Stimulated activated CD4-positive, alpha-beta T cell treated with anti-CD3 and anti-CD28 coated beads, TNF-alpha, amount 100 ng/mL, for 48 hours (primary cell): ENCODE results near the gene TPO.

Experiments
- DNase-seq, 3 donors: peaks; one replicate each; pipeline ENCODE4 v3.0.0-alpha.2; 2020; ENCODE audit warnings: low read depth in 3 of 3

TPO gene

DNA sequence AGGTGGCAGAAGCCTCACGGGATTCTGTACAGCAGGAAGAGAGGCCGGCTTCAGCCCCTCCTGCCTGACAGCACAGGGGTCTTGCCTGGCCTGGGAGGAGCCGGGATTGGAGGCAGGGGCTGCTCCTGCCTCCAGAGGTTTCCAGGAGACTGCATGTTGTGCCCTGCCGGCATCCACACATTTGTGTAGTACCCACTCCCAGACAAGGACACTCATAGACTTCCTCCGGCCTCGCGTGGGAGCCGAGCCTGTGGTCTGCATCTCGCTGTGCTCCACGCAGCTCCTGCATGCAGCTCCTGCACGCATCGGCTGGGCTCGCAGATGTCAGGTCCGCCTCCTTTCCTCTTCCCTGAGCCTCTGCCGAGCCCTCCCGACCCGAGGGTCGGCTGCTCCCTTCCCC is 34.7 kb downstream of the TPO start:
- DNase-seq = no peak

DNA sequence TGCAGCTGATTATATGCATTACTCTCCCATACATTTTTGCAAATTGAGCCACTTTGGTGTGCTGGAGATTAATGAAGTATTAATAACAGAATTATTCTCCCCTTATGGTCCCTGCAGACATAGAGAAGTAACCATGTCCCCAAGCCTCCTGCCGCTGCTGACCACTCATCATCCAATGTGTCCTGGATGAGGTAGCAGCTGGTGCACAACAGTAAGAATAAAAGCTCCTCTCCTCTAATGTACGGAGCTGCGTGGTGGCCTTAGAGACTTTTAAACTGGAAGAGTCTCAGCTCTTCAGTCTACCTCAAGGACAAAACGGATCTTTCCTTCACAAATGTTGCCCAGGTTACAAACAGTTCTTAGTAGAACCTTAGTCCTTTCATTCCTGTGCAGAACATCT is 37.7 kb downstream of the TPO start:
- no peak for DNase-seq

DNA sequence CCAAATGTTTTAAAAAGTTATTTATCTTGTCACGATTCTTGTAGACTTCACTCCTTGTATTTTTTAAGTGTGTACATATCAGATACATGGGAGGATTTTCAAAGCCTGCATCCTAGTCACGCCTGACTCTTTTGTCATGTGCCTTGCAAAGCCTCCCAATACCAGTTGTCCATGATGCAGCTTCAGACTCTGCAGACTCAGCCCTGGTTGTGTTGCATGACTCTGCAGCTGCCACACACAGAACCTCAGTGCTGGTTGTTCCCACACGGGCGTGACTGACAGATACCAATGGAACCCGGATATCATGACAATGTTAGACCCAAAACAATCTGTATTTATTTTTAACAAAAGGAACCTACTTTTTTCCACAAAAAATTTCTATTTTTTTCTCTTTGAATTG is 38.2 kb downstream of the TPO start:
- DNase-seq = no peak

DNA sequence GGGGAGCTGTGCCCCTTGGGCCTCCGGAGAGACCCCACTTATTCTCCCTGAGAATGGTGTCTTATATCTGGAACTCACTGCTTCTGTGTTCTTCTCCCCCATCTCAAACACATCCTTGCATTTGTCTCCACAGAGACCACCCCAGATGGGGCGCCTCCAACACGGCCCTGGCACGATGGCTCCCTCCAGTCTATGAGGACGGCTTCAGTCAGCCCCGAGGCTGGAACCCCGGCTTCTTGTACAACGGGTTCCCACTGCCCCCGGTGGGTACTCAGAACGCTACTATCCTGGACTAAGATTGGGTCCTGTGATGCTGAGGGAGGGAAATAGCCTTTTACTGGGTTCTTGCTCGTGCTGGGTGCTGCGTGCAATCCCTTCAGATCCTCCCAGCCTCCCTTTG is 40.3 kb downstream of the TPO start:
- DNase-seq = no peak

DNA sequence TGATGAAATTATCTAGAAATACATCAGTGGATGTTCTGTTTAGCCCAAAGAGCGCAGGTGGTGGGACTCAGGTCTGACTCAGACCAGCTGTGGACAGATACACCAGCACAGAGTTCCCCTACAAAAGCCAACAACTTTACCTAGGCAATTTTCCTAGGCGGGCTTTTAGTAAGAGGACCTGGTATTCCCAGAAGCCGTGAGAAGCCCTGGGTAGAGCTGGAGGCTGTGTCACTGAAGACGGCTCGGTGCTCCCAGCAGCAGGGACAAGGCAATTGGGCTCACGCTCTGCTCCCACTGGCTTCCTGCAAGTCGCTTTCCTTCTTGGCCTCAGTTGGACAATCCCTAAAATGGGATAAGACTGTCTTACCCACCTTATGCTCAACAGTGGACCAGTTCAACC is 41.1 kb downstream of the TPO start:
- DNase-seq = no peak

DNA sequence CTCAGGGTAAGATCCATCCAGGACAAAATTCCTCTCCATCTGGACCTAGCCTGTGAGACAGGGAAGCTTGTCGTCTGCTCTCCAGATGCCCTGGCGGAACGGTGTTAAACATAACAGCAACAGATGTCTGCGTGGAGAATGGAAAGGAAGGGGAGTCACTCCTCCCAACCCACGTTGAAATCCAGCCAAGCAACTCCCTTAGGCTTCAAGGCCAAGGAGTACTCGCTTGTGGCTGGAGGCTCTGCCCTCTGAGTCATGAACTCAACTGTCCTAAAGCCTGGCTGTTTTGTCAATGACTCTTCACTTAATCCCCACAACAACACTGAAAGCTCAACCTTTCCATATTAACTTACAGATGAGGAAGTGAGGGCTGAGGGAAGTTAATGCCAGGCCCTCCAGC is 42.2 kb downstream of the TPO start:
- no peak for DNase-seq

DNA sequence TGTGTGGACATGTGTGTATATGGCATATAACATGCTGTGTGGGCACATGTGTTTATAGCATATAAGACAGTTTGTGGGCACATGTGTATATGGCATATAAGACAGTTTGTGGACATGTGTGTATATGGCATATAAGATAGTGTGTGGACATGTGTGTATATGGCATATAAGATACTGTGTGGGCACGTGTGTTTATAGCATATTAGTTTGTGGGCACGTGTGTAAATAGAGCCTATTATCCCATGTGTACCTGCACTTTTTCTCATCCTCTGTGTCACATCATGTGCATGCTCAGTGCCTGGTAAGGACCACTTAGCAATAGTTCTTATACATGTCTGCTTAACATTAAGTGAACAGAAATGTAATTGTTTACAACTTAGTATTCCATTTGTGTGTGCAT is 45.2 kb downstream of the TPO start:
- DNase-seq = no peak

DNA sequence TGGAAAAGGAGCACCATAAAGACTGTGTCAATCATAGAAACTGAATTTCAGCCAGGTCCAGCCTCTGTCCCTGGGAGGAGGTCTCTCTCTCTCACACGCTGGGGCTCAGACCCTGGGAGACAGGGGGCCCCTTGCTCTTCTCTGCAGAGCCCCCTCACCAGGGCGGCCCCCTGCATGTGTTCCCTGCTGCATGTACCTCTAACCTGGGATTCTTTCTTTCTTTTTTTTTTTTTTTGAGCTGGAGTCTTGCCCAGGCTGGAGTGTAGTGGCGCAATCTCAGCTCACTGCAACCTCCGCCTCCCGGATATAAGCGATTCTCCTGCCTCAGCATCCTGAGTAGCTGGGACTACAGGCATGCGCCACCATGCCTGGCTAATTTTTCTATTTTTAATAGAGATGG is 46.5 kb downstream of the TPO start:
- no peak for DNase-seq

DNA sequence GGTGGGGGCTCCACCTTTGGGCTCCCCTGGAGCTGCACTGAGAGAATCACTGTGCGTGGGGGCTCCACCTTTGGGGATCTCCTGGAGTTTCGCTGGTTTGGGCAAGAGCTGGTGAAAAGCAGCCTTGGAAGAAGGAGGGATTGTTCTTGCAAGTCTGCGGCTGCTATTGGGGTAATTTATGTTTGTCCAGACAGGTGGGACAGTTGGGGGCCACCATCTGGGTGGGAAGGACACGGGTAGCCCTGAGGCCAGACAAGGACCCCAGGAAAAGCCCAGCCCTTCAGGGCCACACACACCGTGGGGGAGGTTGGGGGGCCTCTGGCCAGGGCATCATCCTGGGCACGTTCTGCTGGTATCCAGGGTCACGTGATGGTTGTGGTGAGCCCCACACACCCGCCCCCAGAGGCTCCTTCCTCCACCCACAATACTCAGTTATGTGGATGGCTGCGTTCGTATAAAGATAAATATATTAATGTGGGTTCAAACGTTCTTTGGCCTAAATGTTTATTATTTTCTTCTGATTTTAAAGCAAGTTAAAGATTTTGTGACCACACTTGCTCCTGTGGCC is 47.7 kb downstream of the TPO start:
- no peak for DNase-seq

DNA sequence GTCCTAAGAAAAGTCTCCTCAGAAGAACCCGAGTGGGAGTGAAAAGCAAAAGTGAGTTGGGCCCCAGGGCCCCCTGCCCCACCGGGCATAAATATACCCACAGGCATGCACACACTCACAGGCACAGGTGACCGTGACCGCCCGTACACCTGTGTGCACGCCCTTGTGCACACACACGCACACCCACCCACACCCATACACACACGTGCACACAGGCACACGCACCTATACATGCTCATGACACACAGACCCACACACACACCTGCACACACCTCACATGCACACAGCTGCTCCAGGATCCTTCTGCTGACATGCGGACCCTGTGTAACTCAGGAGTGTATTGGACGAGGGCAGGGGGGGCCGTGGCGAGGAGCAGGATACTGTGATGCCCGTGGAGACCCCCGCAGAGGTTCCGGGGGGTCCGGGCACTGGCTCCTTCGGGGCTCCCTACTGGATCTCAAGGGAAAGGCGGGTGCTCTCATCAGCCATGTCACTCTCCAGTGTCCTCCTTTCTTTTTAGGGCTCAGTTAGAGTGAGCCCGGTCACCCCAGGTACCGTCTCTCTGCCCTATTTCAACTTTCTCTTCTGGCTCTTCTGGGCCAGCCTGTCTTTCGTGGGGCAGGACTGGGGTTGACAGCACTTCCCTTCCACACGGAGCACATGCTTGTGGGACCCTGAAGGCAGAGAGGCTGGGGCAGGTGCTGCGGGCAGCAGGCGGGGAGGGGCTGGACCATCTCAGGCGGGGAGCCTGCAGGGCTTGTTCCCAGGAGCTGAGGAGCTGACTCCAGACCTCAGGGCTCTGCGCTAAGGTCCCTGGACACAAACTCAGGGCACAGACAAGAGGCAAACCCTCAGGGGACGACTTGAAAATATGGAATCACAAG is 48.5 kb downstream of the TPO start:
- no peak for DNase-seq

DNA sequence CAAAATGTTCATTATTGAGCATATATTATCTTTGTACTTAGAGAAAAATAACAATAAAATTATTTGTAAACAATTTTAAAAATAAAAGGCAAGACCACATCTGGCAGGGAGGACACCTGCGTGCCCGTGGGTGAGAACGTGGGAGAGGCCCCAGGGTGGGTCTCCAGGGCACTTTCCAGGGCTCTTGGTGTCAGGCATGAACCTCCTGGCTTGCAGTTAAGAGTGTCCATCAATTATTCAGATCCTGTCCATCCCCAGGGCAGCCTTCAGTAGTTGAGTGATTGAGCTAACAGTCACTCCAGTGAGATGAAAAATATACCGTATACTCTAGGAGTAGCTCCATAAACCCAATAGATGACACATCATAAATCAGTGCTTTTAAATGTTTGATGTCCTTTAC is 49.7 kb downstream of the TPO start:
- DNase-seq = no peak

DNA sequence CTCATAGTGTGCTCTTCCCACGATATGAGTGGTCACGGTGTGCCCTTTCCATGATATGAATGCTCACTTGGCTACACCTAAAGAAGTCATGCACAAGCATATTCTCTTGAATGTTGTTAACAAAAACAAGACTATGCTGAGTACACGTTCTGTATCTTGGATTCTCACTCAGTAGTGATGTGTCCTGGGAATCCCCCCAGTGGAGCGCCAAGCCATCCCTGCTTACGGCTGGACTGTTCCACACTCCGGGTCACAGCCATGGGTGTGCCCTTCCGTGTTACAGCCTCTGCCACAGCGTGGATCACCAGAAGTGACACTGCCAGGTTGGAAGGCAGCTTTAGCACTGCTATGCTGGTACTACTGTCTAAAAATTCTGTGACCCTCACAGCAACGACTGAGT is 59.1 kb downstream of the TPO start:
- DNase-seq = no peak

DNA sequence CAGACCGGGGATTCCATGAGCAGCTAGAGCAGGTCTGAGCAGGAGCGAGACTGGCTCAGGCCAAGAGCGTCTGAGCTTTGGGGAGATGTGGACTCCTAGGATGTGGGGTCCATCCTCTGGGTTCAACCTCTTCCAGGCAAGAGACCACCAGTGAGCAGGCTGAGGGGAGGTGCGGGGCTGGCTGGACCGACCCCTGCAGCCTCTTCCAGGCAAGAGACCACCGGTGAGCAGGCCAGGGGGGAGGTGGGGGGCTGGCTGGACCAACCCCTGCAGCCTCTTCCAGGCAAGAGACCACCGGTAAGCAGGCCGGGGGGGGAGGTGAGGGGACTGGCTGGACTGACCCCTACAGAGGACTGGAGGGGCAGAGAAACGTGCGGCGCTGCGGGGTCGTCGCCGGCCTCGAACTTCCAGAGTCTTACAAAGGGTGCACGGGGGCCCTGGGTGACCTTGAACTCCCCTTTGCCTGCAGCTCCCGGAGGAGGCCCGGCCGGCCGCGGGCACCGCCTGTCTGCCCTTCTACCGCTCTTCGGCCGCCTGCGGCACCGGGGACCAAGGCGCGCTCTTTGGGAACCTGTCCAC is 63.4 kb downstream of the TPO start:
- DNase-seq = no peak

DNA sequence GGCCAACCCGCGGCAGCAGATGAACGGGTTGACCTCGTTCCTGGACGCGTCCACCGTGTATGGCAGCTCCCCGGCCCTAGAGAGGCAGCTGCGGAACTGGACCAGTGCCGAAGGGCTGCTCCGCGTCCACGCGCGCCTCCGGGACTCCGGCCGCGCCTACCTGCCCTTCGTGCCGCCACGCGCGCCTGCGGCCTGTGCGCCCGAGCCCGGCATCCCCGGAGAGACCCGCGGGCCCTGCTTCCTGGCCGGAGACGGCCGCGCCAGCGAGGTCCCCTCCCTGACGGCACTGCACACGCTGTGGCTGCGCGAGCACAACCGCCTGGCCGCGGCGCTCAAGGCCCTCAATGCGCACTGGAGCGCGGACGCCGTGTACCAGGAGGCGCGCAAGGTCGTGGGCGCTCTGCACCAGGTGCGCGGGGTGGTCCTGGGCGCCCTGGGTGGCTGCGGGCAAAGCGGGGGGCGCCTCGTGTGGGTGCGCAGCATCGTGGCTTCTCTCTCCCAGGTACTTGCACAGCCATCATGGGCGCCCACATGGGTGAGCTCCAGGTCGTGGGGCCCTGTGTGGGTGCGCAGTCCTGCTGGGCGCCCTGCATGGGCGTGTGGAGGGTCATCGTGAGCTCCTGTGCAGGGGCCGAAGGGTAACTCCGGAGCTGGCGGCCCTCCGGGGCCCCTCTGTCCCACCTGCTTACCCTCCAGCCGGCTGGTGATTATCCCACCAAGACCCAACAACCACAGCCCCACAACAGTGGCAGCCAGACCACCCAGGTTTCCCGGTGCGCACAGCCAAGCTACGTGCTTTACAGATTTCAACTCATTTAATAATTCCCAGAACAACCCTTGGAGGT is 64.2 kb downstream of the TPO start:
- no peak for DNase-seq

DNA sequence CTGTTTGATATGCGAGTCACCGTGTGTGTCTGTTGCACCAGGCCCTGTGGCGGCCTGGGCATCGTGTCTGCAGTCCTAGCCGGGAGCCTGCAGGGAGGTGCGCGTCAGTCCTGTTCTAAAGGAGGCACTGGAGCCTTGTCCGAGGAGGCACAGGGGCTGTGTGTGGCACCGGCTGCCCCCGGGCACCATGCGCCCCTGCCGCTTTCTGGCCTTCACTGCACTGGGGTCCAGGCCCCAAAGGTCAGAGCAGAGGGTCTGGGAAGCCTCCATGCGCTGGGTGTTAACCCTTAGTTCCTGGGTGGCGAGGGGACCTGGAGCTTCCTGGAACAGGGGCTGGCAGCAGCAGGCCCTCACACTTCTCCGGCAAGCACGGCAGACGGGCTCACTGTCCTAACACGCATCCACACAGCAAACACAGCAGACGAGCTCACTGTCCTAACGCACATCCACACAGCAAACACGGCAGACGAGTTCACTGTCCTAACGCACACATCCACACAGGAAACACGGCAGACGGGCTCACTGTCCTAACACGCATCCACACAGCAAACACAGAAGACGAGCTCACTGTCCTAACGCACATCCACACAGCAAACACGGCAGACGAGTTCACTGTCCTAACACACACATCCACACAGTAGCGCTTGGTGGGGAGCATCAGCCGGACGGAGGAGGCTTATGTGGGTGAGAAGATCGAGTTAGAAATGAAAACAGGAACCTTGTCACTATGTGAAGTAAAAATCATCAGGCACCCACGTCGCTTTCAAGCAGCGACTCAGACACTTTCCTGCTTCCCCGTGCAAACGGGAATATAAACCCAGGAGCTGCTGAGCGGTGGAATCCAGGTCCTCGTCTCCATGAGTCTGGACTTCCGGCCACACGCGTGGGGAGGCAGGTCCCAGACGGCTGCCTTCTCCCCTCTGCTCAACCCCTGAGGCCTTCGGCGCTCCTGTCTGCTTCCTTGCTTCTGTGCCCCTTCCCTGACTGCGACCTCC is 65.3 kb downstream of the TPO start:
- no peak for DNase-seq

DNA sequence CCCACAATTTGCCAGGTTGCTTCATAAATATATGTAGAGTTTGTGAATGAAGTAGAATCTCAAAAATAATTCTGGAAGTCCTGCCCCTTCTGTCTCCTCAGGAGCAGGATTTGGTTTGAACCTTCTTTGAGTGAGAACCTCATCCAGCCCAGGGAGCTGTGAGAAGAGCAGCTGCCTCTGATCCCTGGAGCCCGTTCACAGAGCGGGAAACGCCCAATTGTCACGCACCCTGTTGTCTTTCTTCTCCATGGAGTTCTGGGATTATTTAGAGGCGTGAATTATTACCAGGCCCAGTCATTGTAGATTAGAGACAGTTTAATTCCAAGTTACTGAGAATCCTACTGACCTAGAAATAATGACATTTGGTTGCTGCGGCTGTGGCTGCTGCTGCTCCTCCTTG is 66.1 kb downstream of the TPO start:
- no peak for DNase-seq

DNA sequence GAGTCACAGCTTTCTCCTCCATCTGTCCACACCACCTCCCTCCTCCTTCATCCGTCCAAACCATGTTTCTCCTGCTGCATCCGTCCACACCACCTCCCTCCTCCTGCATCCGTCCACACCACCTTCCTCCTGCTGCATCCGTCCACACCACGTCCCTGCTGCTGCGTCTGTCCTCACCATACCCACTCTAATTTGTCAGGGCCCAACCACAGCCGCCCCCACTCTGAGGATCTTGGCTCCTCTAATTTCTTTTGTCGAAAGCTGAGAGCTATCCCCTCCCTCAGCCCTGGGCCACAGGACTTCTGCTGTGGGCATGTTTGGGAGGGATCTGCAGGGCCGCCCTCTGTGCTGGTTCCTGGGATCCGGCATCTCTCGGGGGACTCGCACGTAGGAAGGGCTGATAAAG is 67.4 kb downstream of the TPO start:
- no peak for DNase-seq

DNA sequence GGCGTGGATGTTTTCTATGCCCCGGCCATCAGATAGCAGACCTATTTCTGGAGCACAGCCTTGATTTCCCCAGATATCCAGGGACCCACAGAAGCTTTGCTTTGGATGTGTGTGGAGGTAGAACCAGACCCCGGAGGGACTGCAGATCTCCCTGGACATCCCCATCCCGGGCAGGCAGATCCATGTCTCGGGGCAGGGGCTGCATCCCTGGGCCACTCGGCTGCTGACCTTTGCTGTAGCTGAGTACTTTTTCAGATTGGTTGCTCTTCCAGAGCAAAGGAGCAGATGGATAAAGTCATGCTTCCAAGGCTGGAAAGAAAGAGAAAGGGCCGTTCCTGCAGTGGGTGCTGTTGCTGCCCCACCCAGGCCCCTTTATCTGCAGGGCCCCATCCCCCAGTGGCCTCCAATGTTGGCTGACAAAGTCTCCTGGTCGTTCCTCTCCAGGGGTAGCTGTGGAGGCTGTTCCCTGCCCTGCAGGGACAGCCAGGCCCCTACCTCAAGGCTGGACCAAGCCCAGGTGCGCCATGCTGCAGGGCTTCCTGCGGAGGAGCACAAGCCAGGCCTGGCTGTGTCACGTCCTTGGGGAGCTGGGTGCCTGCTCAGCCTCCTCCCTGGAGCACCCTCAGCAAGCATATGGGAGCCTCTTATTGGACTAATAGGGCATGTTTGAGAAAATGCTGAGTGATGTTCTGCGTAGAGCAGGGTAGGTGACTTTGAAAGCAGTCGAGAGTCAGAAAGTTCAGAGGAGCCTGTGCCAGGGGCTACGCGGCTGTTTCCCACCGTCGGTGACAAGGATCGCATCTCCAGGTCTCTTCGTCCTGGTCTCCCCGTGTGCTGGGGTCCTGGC is 68.4 kb downstream of the TPO start:
- no peak for DNase-seq

DNA sequence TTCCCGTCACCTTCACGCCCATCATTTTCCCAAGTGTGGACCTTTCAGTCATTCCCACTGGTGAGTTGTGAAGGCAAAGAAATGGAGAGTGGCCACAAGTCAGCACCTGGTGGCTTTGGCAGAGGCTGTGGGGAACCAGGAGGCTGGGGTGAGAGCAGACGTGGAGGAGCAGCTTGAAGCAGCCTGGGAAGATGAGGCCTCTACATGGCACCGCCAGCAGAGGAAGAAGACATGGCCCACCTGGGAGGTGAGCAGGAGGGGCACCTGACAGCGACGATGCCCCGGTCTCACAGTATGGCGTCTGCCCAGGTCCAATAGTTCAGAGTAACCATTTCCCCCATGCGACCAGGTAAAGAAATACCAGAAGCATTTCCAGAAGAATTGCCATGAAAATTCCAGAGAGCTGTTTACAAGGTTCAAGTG is 69.0 kb downstream of the TPO start:
- no peak for DNase-seq

DNA sequence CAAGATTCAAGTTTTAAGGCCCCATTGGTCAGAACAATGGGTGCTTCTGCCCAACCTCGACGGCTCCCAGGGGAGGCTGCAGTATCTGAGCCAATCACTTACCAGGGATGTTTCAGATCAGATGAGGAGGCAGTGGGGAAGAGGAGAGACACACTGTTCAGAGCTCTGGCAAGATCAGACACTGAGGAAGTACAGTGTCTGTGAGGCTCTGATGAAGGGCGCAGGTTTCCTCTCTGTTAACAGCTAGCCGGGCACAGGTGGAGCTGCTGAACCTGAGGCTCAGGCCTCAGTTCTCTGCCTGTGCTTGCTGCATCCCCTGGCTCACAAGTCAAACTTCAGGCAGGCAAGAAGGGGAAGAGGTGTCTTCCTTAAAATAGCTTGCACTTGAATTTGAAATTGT is 69.7 kb downstream of the TPO start:
- no peak for DNase-seq
